ENCODE data around the gene PEX12. TPM values are rescaled to one million over a fixed set of nuclear protein-coding genes. Genes with fewer than 3 reads are reported as not detected.
"Not testable (repeated sequence)": the region's sequence is repeated elsewhere in the genome, so short reads cannot be mapped to it uniquely, and the experiment has no call there.

The PEX12 gene
- total and polyA plus RNA-seq, 2 donors (not counting 3 experiments of a cell fraction or from before 2014, with no cell fraction given) = 3.4 to 4.5 TPM

- peaks cover 5% of the 10 kb centered on the region for H3K4me1 ChIP-seq (ENCODE audit: control insufficient read depth, extremely low read depth, insufficient read depth, low read length)
- ChIA-PET CTCF (interaction anchor here (0.9 to 7.8 kb wide), 8 partner anchors 10 to 149 kb away, joined by 3 to 270 read pairs (median 5); partner anchors contain the start of gene PEX12), POLR2A (no interaction called here)
- BruUV-seq (replicated peaks) = no TSS peak
- H3K27ac ChIP-seq (ENCODE audit: insufficient read depth, low read depth, low read length) = no peak overlapping the region
- H4K20me1 ChIP-seq (replicated peaks; ENCODE audit: control insufficient read depth, extremely low read depth, insufficient read depth, low read length) = no peaks in the 10 kb centered on the region
- DNase-seq (ENCODE audit: low read depth, low spot score) (no peak), FAIRE-seq (no peak)
- H3K9me1 ChIP-seq (replicated peaks; ENCODE audit: control insufficient read depth, extremely low read depth, insufficient read depth, low read length) = no peaks in the 10 kb centered on the region
- H3K4me3 ChIP-seq (replicated peaks in 1 of 3; ENCODE audit: insufficient read depth in 1 of 3, low read depth in 1 of 3, low read length in 3 of 3) = no peak overlapping the region
- no peak for TF ChIP-seq JUN (IDR thresholded peaks at IDR 0.05; ENCODE audit: borderline replicate concordance, insufficient read depth, insufficient read length, low read depth)
- H3K79me2 ChIP-seq (ENCODE audit: control insufficient read depth, insufficient read depth, low read length) = peaks cover 26% of the 10 kb centered on the region
- intact Hi-C loops (cut with micrococcal nuclease) (no loop called here), dilution Hi-C loops (cut with MboI; ENCODE audit: extremely low pct_ligation_motif_present, low sequenced_read_pairs) (loop anchor here (25.0 kb wide), 1 partner anchor 122 kb away; the partner anchor contains the start of gene RASL10B)
- no peaks in the 10 kb centered on the region for H3K9me3 ChIP-seq (replicated peaks; ENCODE audit: control insufficient read depth, insufficient read depth, low read length)
- peaks cover 0 to 11% of the 10 kb centered on the region in 2 experiments for H3K36me3 ChIP-seq (ENCODE audit: control insufficient read depth in 2 of 2, extremely low read depth in 1 of 2, insufficient read depth in 2 of 2, low read length in 2 of 2)
- H3K27me3 ChIP-seq (ENCODE audit: control insufficient read depth in 2 of 2, insufficient read depth in 2 of 2, low read length in 2 of 2) = no peaks in the 10 kb centered on the region
- H3K4me2 ChIP-seq (ENCODE audit: insufficient read depth, low read length) = no peak overlapping the region
- H2AFZ ChIP-seq (ENCODE audit: low read depth, low read length) = no peak overlapping the region
- H3K9ac ChIP-seq (replicated peaks; ENCODE audit: extremely low read depth, insufficient read depth, low read length) = no peak overlapping the region
These were observed 36.4 kb upstream of the PEX12 start for GRCh38 chr17:35614810-35615209.

- dilution Hi-C loops (cut with MboI; ENCODE audit: extremely low pct_ligation_motif_present, low sequenced_read_pairs) (loop anchor here (25.0 kb wide), 1 partner anchor 124 kb away; the partner anchor contains the start of gene RASL10B), intact Hi-C loops (cut with micrococcal nuclease) (loop anchor here (1.0 to 2.0 kb wide), 3 partner anchors 18 to 192 kb away; no protein-coding TSS in a partner anchor)
- Histone ChIP-seq H3K27ac (ENCODE audit: insufficient read depth, low read depth, low read length) (no peak overlapping the region), H3K9me3 (replicated peaks; ENCODE audit: control insufficient read depth, insufficient read depth, low read length) (no peaks in the 10 kb centered on the region), H3K4me3 (replicated peaks in 1 of 3; ENCODE audit: insufficient read depth in 1 of 3, low read depth in 1 of 3, low read length in 3 of 3) (no peak overlapping the region), H3K79me2 (ENCODE audit: control insufficient read depth, insufficient read depth, low read length) (peaks cover 21% of the 10 kb centered on the region), H3K4me2 (ENCODE audit: insufficient read depth, low read length) (no peak overlapping the region), H3K4me1 (ENCODE audit: control insufficient read depth, extremely low read depth, insufficient read depth, low read length) (peaks cover 5% of the 10 kb centered on the region), H2AFZ (ENCODE audit: low read depth, low read length) (no peak overlapping the region), H3K27me3 (ENCODE audit: control insufficient read depth in 2 of 2, insufficient read depth in 2 of 2, low read length in 2 of 2) (no peaks in the 10 kb centered on the region), H3K9me1 (replicated peaks; ENCODE audit: control insufficient read depth, extremely low read depth, insufficient read depth, low read length) (no peaks in the 10 kb centered on the region), H3K36me3 (ENCODE audit: control insufficient read depth in 2 of 2, extremely low read depth in 1 of 2, insufficient read depth in 2 of 2, low read length in 2 of 2) (peaks cover 3 to 19% of the 10 kb centered on the region in 2 experiments), H3K9ac (replicated peaks; ENCODE audit: extremely low read depth, insufficient read depth, low read length) (no peak overlapping the region), H4K20me1 (replicated peaks; ENCODE audit: control insufficient read depth, extremely low read depth, insufficient read depth, low read length) (no peaks in the 10 kb centered on the region)
- FAIRE-seq (no peak), DNase-seq (ENCODE audit: low read depth, low spot score) (peak; percentile 71)
- ChIA-PET CTCF (interaction anchor here (0.6 to 7.8 kb wide), 40 partner anchors 8 to 443 kb away, joined by 3 to 270 read pairs (median 4); partner anchors contain the start of genes AP2B1, RASL10B and TAF15), POLR2A (interaction anchor here (0.6 to 1.1 kb wide), 2 partner anchors 22 to 134 kb away, joined by 3 to 6 read pairs; no protein-coding TSS in a partner anchor)
- BruUV-seq (replicated peaks) = no TSS peak
- TF ChIP-seq FOS (IDR thresholded peaks at IDR 0.05; ENCODE audit: borderline replicate concordance, insufficient read depth, low read length) = no peak
- TF ChIP-seq CTCF (IDR thresholded peaks at IDR 0.05; ENCODE audit: extremely low read depth in 1 of 2, insufficient read depth in 1 of 2, low read depth in 1 of 2, low read length in 2 of 2) = peak; percentile 53 to 57
These were observed 34.7 kb upstream of the PEX12 start for GRCh38 chr17:35612924-35613521.

GRCh38 chr17:35610746-35611145, 32.4 kb upstream of the PEX12 start:
- H3K4me1 ChIP-seq (ENCODE audit: control insufficient read depth, extremely low read depth, insufficient read depth, low read length); BruUV-seq (replicated peaks); H3K27me3 ChIP-seq (ENCODE audit: control insufficient read depth in 2 of 2, insufficient read depth in 2 of 2, low read length in 2 of 2); H3K9me1 ChIP-seq (replicated peaks; ENCODE audit: control insufficient read depth, extremely low read depth, insufficient read depth, low read length); H3K9ac ChIP-seq (replicated peaks; ENCODE audit: extremely low read depth, insufficient read depth, low read length); H3K27ac ChIP-seq (ENCODE audit: insufficient read depth, low read depth, low read length); FAIRE-seq; DNase-seq (ENCODE audit: low read depth, low spot score); H3K9me3 ChIP-seq (replicated peaks; ENCODE audit: control insufficient read depth, insufficient read depth, low read length); H3K4me3 ChIP-seq (replicated peaks in 1 of 3; ENCODE audit: insufficient read depth in 1 of 3, low read depth in 1 of 3, low read length in 3 of 3); H2AFZ ChIP-seq (ENCODE audit: low read depth, low read length); H3K4me2 ChIP-seq (ENCODE audit: insufficient read depth, low read length); H4K20me1 ChIP-seq (replicated peaks; ENCODE audit: control insufficient read depth, extremely low read depth, insufficient read depth, low read length); intact Hi-C loops (cut with micrococcal nuclease): not testable (repeated sequence)
- H3K79me2 ChIP-seq (ENCODE audit: control insufficient read depth, insufficient read depth, low read length) = peaks cover 12% of the 10 kb centered on the region
- ChIA-PET POLR2A (interaction anchor here (0.7 kb wide), 1 partner anchor 13 kb away, joined by 6 read pairs; no protein-coding TSS in a partner anchor), CTCF (interaction anchor here (0.7 to 7.8 kb wide), 3 partner anchors 71 to 1260 kb away, joined by 3 to 270 read pairs (median 3); no protein-coding TSS in a partner anchor)
- dilution Hi-C loops (cut with MboI; ENCODE audit: extremely low pct_ligation_motif_present, low sequenced_read_pairs) = loop anchor here (25.0 kb wide), 1 partner anchor 127 kb away; the partner anchor contains the start of gene RASL10B
- H3K36me3 ChIP-seq (ENCODE audit: control insufficient read depth in 2 of 2, extremely low read depth in 1 of 2, insufficient read depth in 2 of 2, low read length in 2 of 2) = peaks cover 5 to 21% of the 10 kb centered on the region in 2 experiments
